Left lung (tissue), 10 donors: ENCODE measurements around the gene SLC7A6OS. TPM values are rescaled to one million over a fixed set of nuclear protein-coding genes. Genes with fewer than 3 reads are reported as not detected.

Experiments
- ATAC-seq: fragments of 200-7000 bp; cut with Tn5 transposase; one replicate; pipeline ENCODE4 v1.9.1; 2020; ENCODE audit warnings: moderate library complexity
- DNase-seq, 4 donors: peaks; one replicate each; pipeline ENCODE4 v3.0.0-alpha.2; 2013 to 2020
- H3K27ac ChIP-seq, 2 donors: fragments of 200-600 bp; sonication (generic) in 1 of 2; one replicate each; pipeline versions ENCODE4 v1.5.0 to v1.8.0; 2020 to 2021
- H3K27me3 ChIP-seq, 2 donors: fragments of 200-600 bp; sonication (generic) in 1 of 2; one replicate each; pipeline versions ENCODE4 v1.5.0 to v1.8.0; 2020 to 2021
- H3K36me3 ChIP-seq, 2 donors: fragments of 200-600 bp; sonication (generic) in 1 of 2; one replicate each; pipeline versions ENCODE4 v1.5.0 to v1.8.0; 2020 to 2021
- H3K4me1 ChIP-seq, 2 donors: fragments of 200-600 bp; one replicate each; pipeline ENCODE4 v1.8.0; 2021
- H3K4me3 ChIP-seq, 2 donors: fragments of 200-600 bp; sonication (generic) in 1 of 2; one replicate each; pipeline versions ENCODE4 v1.5.0 to v1.8.0; 2020 to 2021; ENCODE audit warnings: mild to moderate bottlenecking in 1 of 2
- H3K9me3 ChIP-seq, 2 donors: fragments of 200-600 bp; sonication (generic) in 1 of 2; one replicate each; pipeline versions ENCODE4 v1.5.0 to v1.8.0; 2020 to 2021
- CTCF ChIP-seq, 2 donors: fragments of 200-600 bp; sonication (generic) in 1 of 2; IDR thresholded peaks; one replicate each; pipeline versions ENCODE4 v1.5.0 to v1.8.0; 2021; ENCODE audit warnings: antibody characterized with exemption in 2 of 2
- intact Hi-C, 2 donors: fragments of 100-400 bp; cut with DNase I; formaldehyde crosslinking; loops; one replicate each; pipeline versions ENCODE4 v1.11.2 to v1.14.2; 2022
- polyA plus RNA-seq, 6 donors: library from polyadenylated mRNA; unstranded; fragments of 120-200 nt; gene quantifications; one replicate each; pipeline ENCODE4 v1.2.1, GENCODE V29; 2013; ENCODE audit not compliant: insufficient read length in 6 of 6
- total RNA-seq, 2 donors: library from RNA; stranded (reverse); fragmentation: NEBNext Ultra II Directional; extraction: Animal tissue kit (Norgen Biotek cat#: 25700); gene quantifications; one replicate each; pipeline ENCODE4 v1.2.1, GENCODE V29; 2021
- donor health status: DM: no; HTN: yes; CAD: no.
- donor health status: DM: no; HTN: no; CAD: no.

SLC7A6OS gene
- total and polyA plus RNA-seq, 8 donors: 11.7 to 24.4 (median 21.9) TPM

GRCh38 chr16:68357521-68357922 lies 46.8 kb upstream of the SLC7A6OS start:
- no peak for TF ChIP-seq CTCF (IDR thresholded peaks at IDR 0.05)
- Histone ChIP-seq H3K4me3 (no peak overlapping the region), H3K27ac (no peak overlapping the region), H3K4me1 (peaks cover 0 to 17% of the 10 kb centered on the region in 2 donors), H3K27me3 (no peaks in the 10 kb centered on the region), H3K9me3 (no peaks in the 10 kb centered on the region), H3K36me3 (peaks cover 0 to 80% of the 10 kb centered on the region in 2 donors)
- intact Hi-C loops: no loop called here
- ATAC-seq: no peak
- peak in 1 of 4 donors; percentile 73 for DNase-seq

- peaks cover 0 to 86% of the 10 kb centered on the region in 2 donors for H3K36me3 ChIP-seq
- ATAC-seq (no peak), DNase-seq (no peak)
- no peak overlapping the region for H3K27ac ChIP-seq
- no peaks in the 10 kb centered on the region for H3K27me3 ChIP-seq
- intact Hi-C loops: no loop called here
- no peak overlapping the region for H3K4me3 ChIP-seq
- TF ChIP-seq CTCF (IDR thresholded peaks at IDR 0.05): no peak
- peaks cover 0 to 17% of the 10 kb centered on the region in 2 donors for H3K4me1 ChIP-seq
- no peaks in the 10 kb centered on the region for H3K9me3 ChIP-seq
These were observed 46.2 kb upstream of the SLC7A6OS start for GRCh38 chr16:68356919-68357286.

- no peak for TF ChIP-seq CTCF (IDR thresholded peaks at IDR 0.05)
- intact Hi-C loops: no loop called here
- peaks cover 0 to 17% of the 10 kb centered on the region in 2 donors for H3K4me1 ChIP-seq
- no peaks in the 10 kb centered on the region for H3K9me3 ChIP-seq
- no peak overlapping the region for H3K4me3 ChIP-seq
- DNase-seq (peak in 1 of 4 donors; percentile 76), ATAC-seq (no peak)
- peaks cover 0 to 92% of the 10 kb centered on the region in 2 donors for H3K36me3 ChIP-seq
- H3K27me3 ChIP-seq: no peaks in the 10 kb centered on the region
- H3K27ac ChIP-seq: no peak overlapping the region
These were observed 45.6 kb upstream of the SLC7A6OS start for GRCh38 chr16:68356249-68356918.

GRCh38 chr16:68355447-68356248 lies 44.9 kb upstream of the SLC7A6OS start:
- H3K9me3 ChIP-seq: no peaks in the 10 kb centered on the region
- H3K36me3 ChIP-seq: peaks cover 0 to 94% of the 10 kb centered on the region in 2 donors
- TF ChIP-seq CTCF (IDR thresholded peaks at IDR 0.05): no peak
- H3K27me3 ChIP-seq: no peaks in the 10 kb centered on the region
- no peak for ATAC-seq
- intact Hi-C loops: no loop called here
- H3K4me1 ChIP-seq: peaks cover 0 to 17% of the 10 kb centered on the region in 2 donors
- DNase-seq: peak in 1 of 4 donors; percentile 66
- no peak overlapping the region for H3K4me3 ChIP-seq
- no peak overlapping the region for H3K27ac ChIP-seq

GRCh38 chr16:68354816-68355215 lies 44.1 kb upstream of the SLC7A6OS start:
- Histone ChIP-seq H3K4me3 (no peak overlapping the region), H3K4me1 (peaks cover 0 to 17% of the 10 kb centered on the region in 2 donors), H3K9me3 (no peaks in the 10 kb centered on the region), H3K27me3 (no peaks in the 10 kb centered on the region), H3K27ac (no peak overlapping the region), H3K36me3 (peaks cover 0 to 97% of the 10 kb centered on the region in 2 donors)
- TF ChIP-seq CTCF (IDR thresholded peaks at IDR 0.05): no peak
- intact Hi-C loops: no loop called here
- DNase-seq (peak in 1 of 4 donors; percentile 47), ATAC-seq (no peak)
